Coronary artery (tissue), 2 donors: Measurements from ENCODE around the gene STK36.
"Not testable (repeated sequence)": the region's sequence is repeated elsewhere in the genome, so short reads cannot be mapped to it uniquely, and the experiment has no call there.

Experiments used
- DNase-seq: peaks from one replicate; pipeline ENCODE4 v3.0.0-alpha.2; 2017; ENCODE audit warnings: low spot score
- H3K27ac ChIP-seq, 2 donors: fragments of 200-600 bp; sonication (generic); one replicate each; pipeline ENCODE4 v1.5.1; 2016 to 2019
- H3K4me3 ChIP-seq: fragments of 200-600 bp; sonication (generic); 2 replicates; pipeline ENCODE4 v1.5.1; 2016; ENCODE audit warnings: mild to moderate bottlenecking, moderate library complexity
- TF ChIP-seq, protein P1 (sequence below): fragments of 200-600 bp; sonication (generic); IDR thresholded peaks from one replicate; pipeline ENCODE4 v1.5.1; 2019; ENCODE audit warnings: antibody characterized with exemption

STK36 gene

DNA sequence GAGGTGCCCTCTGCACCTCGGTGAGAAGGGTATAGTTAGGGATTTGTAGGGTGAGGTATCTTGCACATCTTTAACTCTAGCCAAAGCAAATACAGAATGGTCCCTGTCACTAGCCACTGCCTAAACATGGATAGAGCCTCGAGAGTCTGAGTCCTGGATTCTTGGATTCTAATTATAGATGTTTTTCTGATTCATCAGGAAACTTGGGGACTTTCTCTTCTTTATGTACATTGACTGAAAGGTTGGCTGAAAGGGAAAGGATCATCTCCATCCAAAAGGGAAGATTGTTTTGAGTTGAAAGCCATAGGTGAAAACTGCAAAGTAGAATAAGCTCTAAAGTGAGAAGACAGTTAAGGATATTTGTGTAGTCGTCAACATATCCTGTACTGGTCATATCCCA, 8.2 kb downstream of the STK36 start:
- TF ChIP-seq, protein P1, sequence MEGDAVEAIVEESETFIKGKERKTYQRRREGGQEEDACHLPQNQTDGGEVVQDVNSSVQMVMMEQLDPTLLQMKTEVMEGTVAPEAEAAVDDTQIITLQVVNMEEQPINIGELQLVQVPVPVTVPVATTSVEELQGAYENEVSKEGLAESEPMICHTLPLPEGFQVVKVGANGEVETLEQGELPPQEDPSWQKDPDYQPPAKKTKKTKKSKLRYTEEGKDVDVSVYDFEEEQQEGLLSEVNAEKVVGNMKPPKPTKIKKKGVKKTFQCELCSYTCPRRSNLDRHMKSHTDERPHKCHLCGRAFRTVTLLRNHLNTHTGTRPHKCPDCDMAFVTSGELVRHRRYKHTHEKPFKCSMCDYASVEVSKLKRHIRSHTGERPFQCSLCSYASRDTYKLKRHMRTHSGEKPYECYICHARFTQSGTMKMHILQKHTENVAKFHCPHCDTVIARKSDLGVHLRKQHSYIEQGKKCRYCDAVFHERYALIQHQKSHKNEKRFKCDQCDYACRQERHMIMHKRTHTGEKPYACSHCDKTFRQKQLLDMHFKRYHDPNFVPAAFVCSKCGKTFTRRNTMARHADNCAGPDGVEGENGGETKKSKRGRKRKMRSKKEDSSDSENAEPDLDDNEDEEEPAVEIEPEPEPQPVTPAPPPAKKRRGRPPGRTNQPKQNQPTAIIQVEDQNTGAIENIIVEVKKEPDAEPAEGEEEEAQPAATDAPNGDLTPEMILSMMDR = no peak
- Histone ChIP-seq H3K27ac (no peak overlapping the region), H3K4me3 (no peak overlapping the region)
- no peak for DNase-seq

DNA sequence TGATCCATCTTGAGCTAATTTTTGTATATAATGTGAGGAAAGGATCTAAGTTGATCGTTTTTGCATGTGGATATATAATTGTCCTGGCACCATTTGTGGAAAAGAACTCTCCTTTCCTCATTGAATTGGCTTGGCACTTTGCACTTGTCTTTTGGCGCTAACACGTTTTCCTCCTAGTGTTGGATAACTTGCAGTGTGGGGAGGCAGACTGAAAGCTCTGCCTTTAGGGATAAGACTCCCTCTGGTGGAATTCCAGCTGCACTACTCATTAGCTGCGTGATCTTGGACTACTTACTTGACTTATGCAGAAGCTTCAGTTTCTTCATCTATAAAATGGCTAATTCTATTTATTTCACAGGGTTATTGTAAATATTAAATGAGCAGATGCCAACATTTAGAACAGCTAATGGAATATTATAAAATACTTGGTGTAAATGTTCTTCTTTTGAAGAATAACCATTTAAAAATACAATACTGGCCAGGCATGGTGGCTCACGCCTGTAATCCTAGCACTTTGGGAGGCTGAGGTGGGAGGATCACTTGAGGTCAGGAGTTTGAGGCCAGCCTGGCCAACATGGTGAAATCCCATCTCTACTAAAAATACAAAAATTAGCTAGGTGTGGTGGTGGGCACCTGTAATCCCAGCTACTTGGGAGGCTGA, 15.6 kb downstream of the STK36 start:
- DNase-seq, H3K27ac ChIP-seq, H3K4me3 ChIP-seq: not testable (repeated sequence)
- TF ChIP-seq, protein P1 = peak; percentile 36

DNA sequence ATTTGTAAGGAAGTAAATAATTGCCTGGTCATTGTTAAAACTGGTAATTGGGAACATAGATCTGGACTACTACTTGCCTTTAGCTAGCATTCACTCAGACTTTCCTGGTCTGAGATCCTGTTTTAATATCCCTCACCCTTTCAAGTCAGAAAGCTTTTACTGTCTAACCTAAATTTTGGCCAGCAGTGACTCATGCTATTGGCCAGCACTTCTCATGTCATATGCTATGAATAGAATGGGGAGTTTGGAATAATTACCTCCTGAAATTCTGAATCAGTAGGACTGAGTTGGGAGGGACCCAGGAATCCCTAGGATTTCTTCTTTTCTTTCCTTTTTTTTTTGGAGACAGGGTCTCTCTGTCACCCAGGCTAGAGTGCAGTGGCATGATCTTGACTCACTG, 19.3 kb downstream of the STK36 start:
- no peak overlapping the region for H3K4me3 ChIP-seq
- no peak overlapping the region for H3K27ac ChIP-seq
- TF ChIP-seq, protein P1 = no peak
- no peak for DNase-seq

DNA sequence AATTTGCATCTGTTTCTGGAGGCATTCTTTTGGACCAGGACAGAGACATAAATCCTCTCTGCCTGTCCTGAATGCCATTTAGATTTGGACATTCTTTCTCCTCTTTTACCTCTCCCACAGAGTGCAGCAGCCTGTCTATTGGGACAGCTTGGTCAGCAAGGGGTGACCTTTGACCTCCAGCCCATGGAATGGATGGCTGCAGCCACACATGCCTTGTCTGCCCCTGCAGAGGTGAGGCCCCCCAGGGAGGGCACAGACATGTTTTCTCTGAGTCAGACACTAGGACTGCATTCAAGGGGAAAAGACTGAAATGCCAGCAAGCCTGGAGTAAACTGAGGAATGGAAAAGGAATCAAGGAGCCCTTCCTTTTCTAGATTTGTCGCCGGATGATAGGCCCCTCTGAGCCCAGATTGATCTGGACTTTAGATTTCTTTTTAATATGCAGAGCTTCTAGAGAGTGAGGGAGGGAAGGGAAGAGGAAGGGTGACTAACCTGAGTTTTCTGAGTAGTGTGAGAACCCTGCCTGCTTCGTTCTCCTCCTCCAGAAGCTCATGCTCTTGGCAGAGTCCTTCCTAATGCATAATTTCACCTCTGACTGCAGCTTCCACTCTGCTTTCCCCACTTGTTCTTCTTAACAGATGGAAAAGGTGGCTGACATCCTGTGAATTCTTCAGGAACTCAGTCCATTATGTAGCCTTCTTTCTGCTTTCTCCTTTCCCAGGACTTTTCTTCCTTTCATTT, 22.7 kb downstream of the STK36 start:
- TF ChIP-seq, protein P1 = no peak
- Histone ChIP-seq H3K4me3 (no peak overlapping the region), H3K27ac (no peak overlapping the region)
- no peak for DNase-seq

DNA sequence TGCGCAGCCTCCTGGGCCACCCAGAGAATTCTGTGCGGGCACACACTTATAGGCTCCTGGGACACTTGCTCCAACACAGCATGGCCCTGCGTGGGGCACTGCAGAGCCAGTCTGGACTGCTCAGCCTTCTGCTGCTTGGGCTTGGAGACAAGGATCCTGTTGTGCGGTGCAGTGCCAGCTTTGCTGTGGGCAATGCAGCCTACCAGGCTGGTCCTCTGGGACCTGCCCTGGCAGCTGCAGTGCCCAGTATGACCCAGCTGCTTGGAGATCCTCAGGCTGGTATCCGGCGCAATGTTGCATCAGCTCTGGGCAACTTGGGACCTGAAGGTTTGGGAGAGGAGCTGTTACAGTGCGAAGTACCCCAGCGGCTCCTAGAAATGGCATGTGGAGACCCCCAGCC, 27.0 kb downstream of the STK36 start:
- Histone ChIP-seq H3K4me3 (no peak overlapping the region), H3K27ac (no peak overlapping the region)
- DNase-seq = no peak
- TF ChIP-seq, protein P1 = no peak

DNA sequence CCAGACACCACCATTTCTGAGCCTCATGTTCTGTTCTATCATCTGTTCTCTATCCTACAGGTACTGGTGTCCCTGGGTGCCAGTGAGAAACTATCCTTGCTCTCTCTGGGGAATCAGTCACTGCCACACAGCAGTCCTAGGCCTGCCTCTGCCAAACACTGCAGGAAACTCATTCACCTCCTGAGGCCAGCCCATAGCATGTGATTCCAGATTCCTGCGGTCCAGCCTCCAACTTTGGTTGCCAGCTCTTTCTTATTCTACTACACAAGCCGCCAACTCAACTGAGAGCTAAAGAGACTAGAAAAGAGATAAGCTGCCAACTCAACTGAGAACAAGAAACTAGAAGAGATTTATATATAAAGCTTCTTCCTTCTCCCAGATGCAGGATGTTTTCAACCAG, 29.9 kb downstream of the STK36 start:
- no peak for DNase-seq
- H3K4me3 ChIP-seq = no peak overlapping the region
- TF ChIP-seq, protein P1 = no peak
- H3K27ac ChIP-seq = no peak overlapping the region

DNA sequence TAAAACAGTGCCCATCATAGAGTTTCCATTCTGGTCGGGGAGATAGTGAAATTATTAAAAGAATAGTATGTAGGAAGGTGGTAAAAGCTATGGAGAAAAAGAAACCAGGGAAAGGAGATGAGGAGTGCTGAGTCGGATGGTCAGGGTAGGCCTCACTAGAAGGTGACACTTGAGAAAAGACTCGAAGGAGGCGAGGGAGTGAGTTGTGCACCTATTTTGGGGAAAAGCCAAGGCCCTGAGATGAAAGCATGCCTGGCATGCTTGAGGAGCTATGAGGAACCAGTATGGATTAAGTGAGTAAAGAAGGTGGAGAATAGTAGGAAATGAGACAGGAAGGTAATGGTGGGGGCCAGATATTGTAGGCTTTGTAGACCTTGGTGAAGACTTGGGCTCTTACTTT, 31.5 kb downstream of the STK36 start:
- Histone ChIP-seq H3K4me3 (no peak overlapping the region), H3K27ac (no peak overlapping the region)
- no peak for DNase-seq
- TF ChIP-seq, protein P1 = no peak
